GM18505 (cell line): ENCODE measurements around the gene CENPP.

Experiments
- ATAC-seq: cut with Tn5 transposase; IDR thresholded peaks from one replicate; pipeline ENCODE4 v1.9.1; 2021; ENCODE audit not compliant: unreplicated experiment
- POLR2A ChIP-seq: IDR thresholded peaks from 4 replicates; pipeline ENCODE4 v1.6.1; 2011; ENCODE audit warnings: borderline replicate concordance; ENCODE audit not compliant: insufficient read depth, insufficient read length; ENCODE audit errors: extremely low read depth

CENPP gene

DNA sequence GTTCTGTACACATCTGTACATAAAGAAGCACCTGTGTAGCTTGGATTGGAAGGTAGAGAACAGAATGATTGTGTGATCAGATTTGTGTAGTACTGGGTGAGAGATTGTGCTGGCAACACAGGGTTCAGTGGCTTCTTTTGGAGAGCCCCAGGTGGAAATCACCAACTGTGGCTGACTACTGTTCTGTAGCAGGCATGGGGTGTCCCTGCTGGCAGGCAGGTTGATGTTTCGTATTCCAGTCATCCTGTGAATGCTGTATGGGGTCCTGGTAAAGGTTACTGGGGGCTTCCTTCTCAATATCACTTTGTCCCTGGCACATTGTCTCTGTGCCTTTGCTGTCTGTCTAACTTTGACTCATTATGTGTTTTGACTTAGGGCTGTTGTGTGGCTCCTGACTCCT lies 151.2 kb downstream of the CENPP start:
- no peak for ATAC-seq
- TF ChIP-seq POLR2A: no peak

DNA sequence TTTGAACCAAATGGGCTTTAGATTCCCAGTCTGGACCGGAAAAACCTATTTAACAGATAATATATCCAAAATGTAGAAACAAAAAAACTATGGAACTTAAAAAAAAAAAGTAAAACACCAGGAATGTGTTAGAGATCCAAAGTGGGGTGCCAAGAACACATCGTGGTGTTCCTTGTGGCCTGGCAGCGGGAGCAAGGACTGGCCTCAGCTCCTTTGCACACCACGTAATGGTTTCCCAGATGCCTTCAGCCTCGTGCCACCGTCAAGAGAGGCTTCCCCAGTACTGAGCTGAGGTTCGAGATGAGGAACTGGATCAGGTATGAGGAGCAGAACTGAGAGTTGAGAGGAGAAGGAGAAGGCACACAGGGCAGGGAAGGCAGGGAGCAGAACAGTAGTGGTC lies 153.0 kb downstream of the CENPP start:
- ATAC-seq: no peak
- no peak for TF ChIP-seq POLR2A

- no peak for ATAC-seq
- TF ChIP-seq POLR2A: no peak
Observed at GRCh38 chr9:92479346-92479745, 153.6 kb downstream of the CENPP start.

GRCh38 chr9:92480291-92480771 lies 154.6 kb downstream of the CENPP start:
- ATAC-seq: no peak
- no peak for TF ChIP-seq POLR2A

DNA sequence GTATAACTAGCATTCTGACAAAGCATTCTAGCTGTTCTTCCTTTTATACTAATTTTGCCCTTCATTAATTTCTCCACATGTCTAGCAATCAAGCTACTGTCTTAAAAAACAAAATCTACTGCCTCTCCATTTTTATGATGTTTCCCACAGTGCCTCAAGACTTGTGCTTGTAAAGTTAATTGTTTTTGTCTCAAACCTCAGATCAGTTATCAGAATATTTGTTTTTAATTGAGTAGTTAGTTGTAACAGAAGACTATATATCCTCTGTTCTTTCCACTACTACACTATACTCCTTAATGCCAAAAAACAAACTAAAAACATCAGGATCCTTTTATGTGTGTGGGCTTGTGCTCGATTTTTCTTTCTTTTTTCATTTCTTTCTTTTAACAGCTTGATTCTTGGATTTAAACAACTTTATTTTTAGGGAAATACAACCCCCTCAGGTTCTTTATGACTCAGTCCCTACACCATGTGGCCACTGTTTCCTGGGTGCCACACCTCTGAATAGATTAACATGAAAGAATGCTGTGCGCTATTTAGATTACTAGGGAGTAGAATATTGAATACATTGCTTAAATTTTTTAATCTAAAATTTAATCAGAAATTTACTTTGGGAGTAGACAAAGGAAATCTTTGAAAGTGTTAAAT lies 155.4 kb downstream of the CENPP start:
- no peak for TF ChIP-seq POLR2A
- ATAC-seq: no peak

DNA sequence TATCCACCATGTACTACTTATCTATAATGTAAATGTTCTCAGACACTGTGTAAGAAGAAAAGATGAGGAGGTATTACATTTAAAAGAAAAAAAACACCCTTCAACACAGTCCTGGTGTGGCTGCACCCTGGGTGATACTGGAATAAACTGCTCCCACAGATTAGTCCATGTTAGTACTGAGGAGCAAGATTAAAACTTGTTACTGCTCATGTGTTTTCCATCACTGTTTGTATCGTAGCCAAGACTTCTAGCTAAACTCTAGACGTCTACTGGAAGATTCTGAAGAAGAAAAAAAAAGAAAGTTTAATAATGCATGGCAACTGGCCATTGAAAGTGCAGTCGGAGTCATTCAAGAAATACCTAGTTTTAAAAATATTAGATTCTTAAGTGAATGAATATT lies 156.6 kb downstream of the CENPP start, which contains the start of gene ASPN:
ASPN (minus strand) TSS at position 178 of the 400 bp plus-strand sequence.
- no peak for TF ChIP-seq POLR2A
- no peak for ATAC-seq

- TF ChIP-seq POLR2A: no peak
- no peak for ATAC-seq
Observed at GRCh38 chr9:92482805-92483204, 157.1 kb downstream of the CENPP start.

GRCh38 chr9:92483627-92484545 lies 158.1 kb downstream of the CENPP start:
- no peak for TF ChIP-seq POLR2A
- no peak for ATAC-seq

GRCh38 chr9:92484563-92484962 lies 158.8 kb downstream of the CENPP start:
- ATAC-seq: no peak
- no peak for TF ChIP-seq POLR2A

DNA sequence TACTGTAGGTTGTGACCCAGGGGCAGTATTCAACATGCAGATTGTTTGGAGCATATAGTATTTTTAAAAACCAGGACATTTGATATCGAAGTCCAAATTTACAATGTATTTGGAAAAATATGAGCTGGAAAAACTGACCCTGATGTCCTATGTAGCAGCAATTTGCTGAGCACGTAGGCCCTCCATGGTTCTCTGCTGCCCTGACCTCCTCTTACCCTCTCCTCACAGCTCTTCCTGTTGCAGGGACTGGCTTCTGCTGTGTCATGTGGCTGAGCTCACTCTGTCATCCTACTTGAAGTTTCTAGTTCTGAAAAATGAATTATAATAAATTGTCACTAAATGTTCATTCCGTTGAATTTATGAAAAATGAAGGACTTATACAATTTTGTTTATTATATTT lies 160.6 kb downstream of the CENPP start:
- TF ChIP-seq POLR2A: no peak
- ATAC-seq: no peak

DNA sequence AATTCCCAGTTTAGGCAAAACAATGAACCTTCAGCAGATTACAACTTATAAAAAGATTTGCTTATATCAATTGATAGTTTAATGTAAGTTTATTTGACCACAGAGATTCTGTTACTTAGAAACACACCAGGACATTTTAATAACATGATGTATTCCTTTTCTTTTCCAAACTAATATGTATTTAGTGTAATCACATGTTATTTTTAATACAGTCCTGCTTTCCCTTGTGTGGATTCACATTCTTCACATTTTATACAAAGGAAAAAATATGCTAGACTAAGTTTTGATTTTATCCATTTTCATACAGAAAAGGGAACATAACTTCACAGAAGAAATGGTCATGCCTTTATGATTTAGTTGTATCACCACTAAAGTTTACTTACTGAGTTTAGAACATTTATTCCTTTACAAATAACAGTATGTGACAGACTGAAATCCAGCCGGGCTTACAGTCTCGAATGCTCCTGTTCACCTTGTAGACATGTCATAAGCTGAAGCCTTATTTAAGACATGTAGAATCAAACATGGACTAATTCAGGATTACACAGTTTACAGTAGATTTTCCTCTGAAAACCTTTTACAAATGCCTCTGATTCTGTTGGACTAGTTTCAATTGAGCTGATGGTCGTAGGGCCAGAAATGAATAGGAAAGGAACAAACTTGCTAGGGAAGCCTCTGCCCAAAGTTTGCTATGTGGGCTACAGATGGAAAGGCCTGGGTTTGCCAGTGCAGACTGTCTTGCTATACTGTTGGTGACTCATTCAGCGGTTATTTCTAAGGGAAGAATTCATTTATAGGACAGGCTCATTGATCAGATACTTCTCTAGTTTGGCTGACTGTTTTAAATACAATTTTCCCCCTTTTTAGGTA lies 163.2 kb downstream of the CENPP start:
- TF ChIP-seq POLR2A: no peak
- no peak for ATAC-seq

GRCh38 chr9:92492781-92493401 lies 167.1 kb downstream of the CENPP start:
- ATAC-seq: no peak
- no peak for TF ChIP-seq POLR2A

DNA sequence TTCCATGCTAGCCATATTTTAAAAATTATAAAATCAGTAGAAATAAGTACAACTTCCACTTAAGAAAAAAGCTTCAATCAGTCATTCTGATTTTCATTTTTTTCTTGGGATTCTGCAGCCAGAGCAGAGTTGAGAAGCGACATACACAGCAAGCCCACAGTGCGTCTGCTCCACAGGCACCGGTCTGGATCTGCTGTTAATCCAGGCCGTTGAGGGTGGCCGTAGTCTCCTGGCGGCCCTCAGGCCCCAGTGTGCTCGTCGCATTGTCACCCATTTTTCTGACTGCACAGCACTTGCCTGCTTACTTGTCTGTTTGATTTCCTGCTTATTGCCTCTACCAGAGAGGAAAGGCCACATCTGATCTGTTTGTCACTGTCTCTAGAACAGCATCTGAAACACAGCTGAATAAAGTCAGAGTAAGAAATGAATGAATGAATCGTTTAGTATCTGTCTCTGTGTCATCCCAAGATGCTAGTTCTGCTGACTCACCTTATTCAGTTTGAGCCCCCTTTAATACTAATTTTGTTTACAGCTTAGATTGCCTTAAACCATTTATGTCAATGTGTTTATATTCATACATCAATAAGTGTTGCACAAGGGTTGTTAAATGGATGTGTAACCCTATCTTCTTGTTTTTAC lies 168.1 kb downstream of the CENPP start:
- ATAC-seq: no peak
- no peak for TF ChIP-seq POLR2A

- no peak for ATAC-seq
Observed at GRCh38 chr9:92494856-92495255, 169.1 kb downstream of the CENPP start.

More at GRCh38 chr9:92494856-92495255, 169.1 kb downstream of the CENPP start:
- no peak for TF ChIP-seq POLR2A
